Natural killer cell (primary cell): ENCODE measurements around the gene SHB. TPM values are rescaled to one million over a fixed set of nuclear protein-coding genes. Genes with fewer than 3 reads are reported as not detected.

Experiments used
- ATAC-seq, 3 donors: fragments of 150-1000 bp in 2 of 3; fragments of 200-7000 bp in 1 of 3; cut with Tn5 transposase; 1 replicate in 1 of 3; 2 replicates in 2 of 3; pipeline ENCODE4 v1.10.0; 2021; ENCODE audit warnings: mild to moderate bottlenecking in 2 of 3, moderate library complexity in 2 of 3
- DNase-seq, 2 donors: peaks; one replicate each; pipeline versions ENCODE4 v3.0.0 to v3.0.0-alpha.2; 2013 to 2021; ENCODE audit warnings: mixed read lengths in 1 of 2
- H3K27ac ChIP-seq: one replicate; pipeline ENCODE4 v1.5.1; 2013; ENCODE audit warnings: mild to moderate bottlenecking, low read length
- H3K27me3 ChIP-seq: one replicate; pipeline ENCODE4 v1.6.1; 2013; ENCODE audit warnings: low read length; ENCODE audit not compliant: control insufficient read depth, insufficient read depth
- H3K36me3 ChIP-seq: one replicate; pipeline ENCODE4 v1.6.1; 2013; ENCODE audit warnings: low read length; ENCODE audit not compliant: control insufficient read depth, insufficient read depth
- H3K4me1 ChIP-seq: one replicate; pipeline ENCODE4 v1.6.1; 2013; ENCODE audit warnings: low read length; ENCODE audit not compliant: control insufficient read depth, insufficient read depth
- H3K4me3 ChIP-seq: one replicate; pipeline ENCODE4 v1.5.1; 2013; ENCODE audit warnings: low read length
- H3K9me3 ChIP-seq: one replicate; pipeline ENCODE4 v1.6.1; 2013; ENCODE audit warnings: low read length; ENCODE audit not compliant: control insufficient read depth, insufficient read depth
- H3K27ac Mint-ChIP-seq, 2 donors: one replicate each; pipeline ENCODE4 v1.8.0; 2022; ENCODE audit warnings: mild to moderate bottlenecking in 2 of 2, mixed read lengths in 2 of 2, moderate library complexity in 1 of 2
- H3K27me3 Mint-ChIP-seq, 2 donors: one replicate each; pipeline ENCODE4 v1.8.0; 2022; ENCODE audit warnings: low read depth in 2 of 2, mixed read lengths in 2 of 2
- H3K36me3 Mint-ChIP-seq: one replicate; pipeline ENCODE4 v1.8.0; 2022; ENCODE audit warnings: mixed read lengths
- H3K4me1 Mint-ChIP-seq, 2 donors: one replicate each; pipeline ENCODE4 v1.8.0; 2022; ENCODE audit warnings: mixed read lengths in 2 of 2
- H3K4me3 Mint-ChIP-seq: one replicate; pipeline ENCODE4 v1.8.0; 2022; ENCODE audit warnings: mild to moderate bottlenecking, moderate library complexity, mixed read lengths
- H3K9me3 Mint-ChIP-seq, 2 donors: one replicate each; pipeline ENCODE4 v1.8.0; 2022; ENCODE audit warnings: mixed read lengths in 2 of 2
- WGBS: methylation state at CpG from one replicate; pipeline ENCODE4 v1.1.7; 2013; ENCODE audit warnings: missing lambda C conversion rate; ENCODE audit not compliant: insufficient coverage; 5-methylcytosine and 5-hydroxymethylcytosine counted together
- intact Hi-C: fragments of 100-400 bp; cut with micrococcal nuclease; formaldehyde crosslinking; loops from one replicate; pipeline ENCODE4 v1.14.2; 2022
- total RNA-seq, 4 donors: library from RNA; stranded (reverse); fragments of 120-200 nt in 1 of 4; gene quantifications; one replicate each; pipeline versions ENCODE4 v1.2.3 to v1.2.4, GENCODE V29; 2013 to 2022
- TF ChIP-seq, protein P1 (sequence below): fragments of 200-600 bp; IDR thresholded peaks from one replicate; pipeline ENCODE4 v1.8.0; 2022; ENCODE audit warnings: antibody characterized with exemption

Gene SHB
- total RNA-seq, 3 donors from 2014 or later (not counting 1 experiment from before 2014, with no cell fraction given): 2.7 to 7.1 (median 2.9) TPM

- Mint-ChIP-seq H3K4me1 (peaks cover 18 to 26% of the 10 kb centered on the region in 2 donors), H3K27me3 (no peaks in the 10 kb centered on the region), H3K4me3 (no peak overlapping the region), H3K9me3 (no peaks in the 10 kb centered on the region), H3K36me3 (no peaks in the 10 kb centered on the region), H3K27ac (no peak overlapping the region)
- Histone ChIP-seq H3K27me3 (no peaks in the 10 kb centered on the region), H3K27ac (no peak overlapping the region), H3K4me3 (no peak overlapping the region), H3K36me3 (no peaks in the 10 kb centered on the region), H3K9me3 (no peaks in the 10 kb centered on the region), H3K4me1 (peaks cover 13% of the 10 kb centered on the region)
- ATAC-seq (no peak), DNase-seq (no peak)
- TF ChIP-seq, protein P1, sequence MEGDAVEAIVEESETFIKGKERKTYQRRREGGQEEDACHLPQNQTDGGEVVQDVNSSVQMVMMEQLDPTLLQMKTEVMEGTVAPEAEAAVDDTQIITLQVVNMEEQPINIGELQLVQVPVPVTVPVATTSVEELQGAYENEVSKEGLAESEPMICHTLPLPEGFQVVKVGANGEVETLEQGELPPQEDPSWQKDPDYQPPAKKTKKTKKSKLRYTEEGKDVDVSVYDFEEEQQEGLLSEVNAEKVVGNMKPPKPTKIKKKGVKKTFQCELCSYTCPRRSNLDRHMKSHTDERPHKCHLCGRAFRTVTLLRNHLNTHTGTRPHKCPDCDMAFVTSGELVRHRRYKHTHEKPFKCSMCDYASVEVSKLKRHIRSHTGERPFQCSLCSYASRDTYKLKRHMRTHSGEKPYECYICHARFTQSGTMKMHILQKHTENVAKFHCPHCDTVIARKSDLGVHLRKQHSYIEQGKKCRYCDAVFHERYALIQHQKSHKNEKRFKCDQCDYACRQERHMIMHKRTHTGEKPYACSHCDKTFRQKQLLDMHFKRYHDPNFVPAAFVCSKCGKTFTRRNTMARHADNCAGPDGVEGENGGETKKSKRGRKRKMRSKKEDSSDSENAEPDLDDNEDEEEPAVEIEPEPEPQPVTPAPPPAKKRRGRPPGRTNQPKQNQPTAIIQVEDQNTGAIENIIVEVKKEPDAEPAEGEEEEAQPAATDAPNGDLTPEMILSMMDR: no peak
- intact Hi-C loops: loop anchor here (5.0 kb wide), 2 partner anchors 152 to 247 kb away; partner anchors contain the start of gene SHB
- WGBS: 88% methylated on average over 11 of the region's 11 CpGs
Measured at GRCh38 chr9:37914701-37915358, 154.2 kb downstream of the SHB start.

DNA sequence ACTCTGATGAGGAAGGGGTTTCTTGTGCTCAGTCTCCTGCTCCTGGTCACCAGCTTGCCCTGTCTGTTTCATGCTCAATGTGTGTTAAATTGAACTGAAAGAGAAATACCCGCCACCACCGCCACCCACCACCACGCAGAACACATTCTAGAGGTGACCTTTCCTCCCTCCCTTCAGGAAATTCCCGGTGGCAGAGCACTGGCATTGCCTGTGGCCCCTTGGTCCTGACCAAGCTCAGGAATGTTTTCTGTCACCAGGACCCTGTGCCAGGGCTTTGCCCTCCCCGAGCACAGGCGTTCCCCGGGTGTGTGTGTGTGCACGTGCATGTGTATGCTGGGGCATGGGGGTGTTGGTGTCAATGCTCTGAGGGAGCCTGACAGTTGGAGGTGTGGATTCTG, 154.9 kb downstream of the SHB start:
- no peaks in the 10 kb centered on the region for H3K27me3 ChIP-seq
- peak in 1 of 3 donors; percentile 3 for ATAC-seq
- H3K4me3 ChIP-seq: no peak overlapping the region
- H3K36me3 ChIP-seq: no peaks in the 10 kb centered on the region
- Mint-ChIP-seq H3K27ac (no peak overlapping the region), H3K4me1 (peaks cover 18 to 26% of the 10 kb centered on the region in 2 donors), H3K9me3 (no peaks in the 10 kb centered on the region), H3K36me3 (no peaks in the 10 kb centered on the region), H3K27me3 (no peaks in the 10 kb centered on the region), H3K4me3 (no peak overlapping the region)
- H3K4me1 ChIP-seq: peaks cover 13% of the 10 kb centered on the region
- TF ChIP-seq, protein P1: no peak
- no peaks in the 10 kb centered on the region for H3K9me3 ChIP-seq
- H3K27ac ChIP-seq: no peak overlapping the region
- WGBS: 83% methylated on average over 8 of the region's 8 CpGs
- intact Hi-C loops: loop anchor here (5.0 kb wide), 2 partner anchors 153 to 248 kb away; partner anchors contain the start of gene SHB
- DNase-seq: no peak

- 53% methylated on average over 11 of the region's 11 CpGs for WGBS
- H3K27me3 Mint-ChIP-seq: no peaks in the 10 kb centered on the region
- peak; percentile 80 to 85 for DNase-seq
- no peak overlapping the region for H3K4me3 Mint-ChIP-seq
- no peaks in the 10 kb centered on the region for H3K36me3 Mint-ChIP-seq
- peaks cover 13% of the 10 kb centered on the region for H3K4me1 ChIP-seq
- H3K4me3 ChIP-seq: no peak overlapping the region
- H3K27me3 ChIP-seq: no peaks in the 10 kb centered on the region
- H3K27ac ChIP-seq: no peak overlapping the region
- TF ChIP-seq, protein P1: peak; percentile 97
- no peaks in the 10 kb centered on the region for H3K36me3 ChIP-seq
- intact Hi-C loops: loop anchor here (1.0 to 5.0 kb wide), 6 partner anchors 154 to 520 kb away; partner anchors contain the start of gene SHB
- peak; percentile 88 to 95 (median 91) for ATAC-seq
- H3K9me3 ChIP-seq: no peaks in the 10 kb centered on the region
- H3K9me3 Mint-ChIP-seq: no peaks in the 10 kb centered on the region
- no peak overlapping the region for H3K27ac Mint-ChIP-seq
- peaks cover 18 to 26% of the 10 kb centered on the region in 2 donors for H3K4me1 Mint-ChIP-seq
Measured at GRCh38 chr9:37913480-37914153, 155.4 kb downstream of the SHB start.
